H9 (cell line): Measurements from ENCODE around the gene INPP5J. TPM values are rescaled to one million over a fixed set of nuclear protein-coding genes. Genes with fewer than 3 reads are reported as not detected.

Experiments used
- DNase-seq: peaks from one replicate; pipeline ENCODE4 v3.0.0-alpha.2; 2017
- H2AFZ ChIP-seq: one replicate; pipeline ENCODE4 v1.6.1; 2013; ENCODE audit warnings: mild to moderate bottlenecking, low read length, control low read depth, moderate library complexity
- H2AK5ac ChIP-seq: 2 replicates; pipeline ENCODE4 v1.6.1; 2013; ENCODE audit warnings: low read length, control low read depth, mixed read lengths; ENCODE audit not compliant: insufficient read length
- H2BK120ac ChIP-seq: one replicate; pipeline ENCODE4 v1.6.1; 2013; ENCODE audit warnings: low read depth, mild to moderate bottlenecking, low read length, control low read depth, inconsistent platforms; ENCODE audit not compliant: poor library complexity, severe bottlenecking
- H2BK12ac ChIP-seq: 2 replicates; pipeline ENCODE4 v1.6.1; 2013; ENCODE audit warnings: low read length, control low read depth, mixed read lengths, low read depth; ENCODE audit not compliant: insufficient read length
- H2BK15ac ChIP-seq: 2 replicates; pipeline ENCODE4 v1.6.1; 2013; ENCODE audit warnings: low read depth, low read length, control low read depth
- H2BK20ac ChIP-seq: one replicate; pipeline ENCODE4 v1.6.1; 2013; ENCODE audit warnings: low read depth, mild to moderate bottlenecking, low read length, control low read depth, inconsistent platforms; ENCODE audit not compliant: poor library complexity, severe bottlenecking
- H2BK5ac ChIP-seq: 2 replicates; pipeline ENCODE4 v1.6.1; 2013; ENCODE audit warnings: low read length, control low read depth, mixed read lengths; ENCODE audit not compliant: insufficient read length
- H3K14ac ChIP-seq: 2 replicates; pipeline ENCODE4 v1.6.1; 2013; ENCODE audit warnings: low read length, control low read depth; ENCODE audit not compliant: insufficient read depth
- H3K18ac ChIP-seq: 2 replicates; pipeline ENCODE4 v1.6.1; 2013; ENCODE audit warnings: low read depth, mild to moderate bottlenecking, mixed read lengths, low read length, control low read depth; ENCODE audit not compliant: insufficient read length
- H3K23ac ChIP-seq: 2 replicates; pipeline ENCODE4 v1.6.1; 2013; ENCODE audit warnings: low read length, control low read depth, mixed read lengths, low read depth; ENCODE audit not compliant: insufficient read length
- H3K23me2 ChIP-seq: 2 replicates; pipeline ENCODE4 v1.6.1; 2013; ENCODE audit warnings: low read depth, mild to moderate bottlenecking, mixed read lengths, low read length, control low read depth; ENCODE audit not compliant: insufficient read length, poor library complexity, severe bottlenecking
- H3K27ac ChIP-seq: 2 replicates; pipeline ENCODE4 v1.5.1; 2013; ENCODE audit warnings: low read length, control low read depth, mixed read lengths, low read depth; ENCODE audit not compliant: insufficient read length
- H3K27me3 ChIP-seq: 2 replicates; pipeline ENCODE4 v1.6.1; 2013; ENCODE audit warnings: low read length, control low read depth, inconsistent platforms; ENCODE audit not compliant: insufficient read depth
- H3K4ac ChIP-seq: 2 replicates; pipeline ENCODE4 v1.6.1; 2013; ENCODE audit warnings: low read depth, mild to moderate bottlenecking, control low read depth, inconsistent platforms, low read length, moderate library complexity
- H3K4me1 ChIP-seq: 2 replicates; pipeline ENCODE4 v1.6.1; 2013; ENCODE audit warnings: low read length, control low read depth, inconsistent platforms; ENCODE audit not compliant: insufficient read depth
- H3K4me2 ChIP-seq: 2 replicates; pipeline ENCODE4 v1.6.1; 2013; ENCODE audit warnings: low read length, control low read depth, mixed read lengths; ENCODE audit not compliant: insufficient read length, insufficient read depth
- H3K56ac ChIP-seq: 2 replicates; pipeline ENCODE4 v1.6.1; 2013; ENCODE audit warnings: low read depth, mild to moderate bottlenecking, mixed read lengths, low read length, control low read depth; ENCODE audit not compliant: insufficient read length
- H3K79me1 ChIP-seq: 2 replicates; pipeline ENCODE4 v1.6.1; 2013; ENCODE audit warnings: low read depth, mild to moderate bottlenecking, moderate library complexity, low read length, control low read depth, inconsistent platforms; ENCODE audit not compliant: insufficient read depth, poor library complexity, severe bottlenecking
- H3K79me2 ChIP-seq: 2 replicates; pipeline ENCODE4 v1.6.1; 2013; ENCODE audit warnings: low read length, control low read depth, inconsistent platforms; ENCODE audit not compliant: insufficient read depth
- H3K9ac ChIP-seq: 2 replicates; pipeline ENCODE4 v1.6.1; 2013; ENCODE audit warnings: low read length, control low read depth, mixed read lengths; ENCODE audit not compliant: insufficient read length; ENCODE audit errors: extremely low read depth
- H3K9me3 ChIP-seq: one replicate; pipeline ENCODE4 v1.6.1; 2013; ENCODE audit warnings: low read depth, low read length, inconsistent platforms; ENCODE audit not compliant: control insufficient read depth
- H3T11ph ChIP-seq: one replicate; pipeline ENCODE4 v1.6.1; 2013; ENCODE audit warnings: mild to moderate bottlenecking, low read length, control low read depth, inconsistent platforms
- H4K20me1 ChIP-seq: one replicate; pipeline ENCODE4 v1.6.1; 2013; ENCODE audit not compliant: control insufficient read depth, insufficient read length, insufficient read depth
- H4K5ac ChIP-seq: 2 replicates; pipeline ENCODE4 v1.6.1; 2013; ENCODE audit warnings: low read depth, mild to moderate bottlenecking, mixed read lengths, low read length, control low read depth; ENCODE audit not compliant: insufficient read length
- H4K8ac ChIP-seq: replicated peaks from 2 replicates; pipeline ENCODE4 v1.6.1; 2013; ENCODE audit warnings: low read length, control low read depth, mixed read lengths, low read depth; ENCODE audit not compliant: insufficient read length
- H4K91ac ChIP-seq: 2 replicates; pipeline ENCODE4 v1.6.1; 2013; ENCODE audit warnings: low read depth, mild to moderate bottlenecking, moderate library complexity, mixed read lengths, low read length, control low read depth; ENCODE audit not compliant: insufficient read length
- H3K27ac Mint-ChIP-seq, 3 experiments: 2 replicates in 2 of 3; 3 replicates in 1 of 3; pipeline ENCODE4 v1.8.0; 2020 to 2021; ENCODE audit warnings: mixed read lengths in 3 of 3, mild to moderate bottlenecking in 1 of 3, moderate library complexity in 1 of 3
- H3K27me3 Mint-ChIP-seq: 2 replicates; pipeline ENCODE4 v1.8.0; 2021; ENCODE audit warnings: low read depth, mild to moderate bottlenecking, moderate library complexity, mixed read lengths
- H3K36me3 Mint-ChIP-seq, 3 experiments: 2 replicates in 2 of 3; 3 replicates in 1 of 3; pipeline ENCODE4 v1.8.0; 2020 to 2021; ENCODE audit warnings: low read depth in 3 of 3, mixed read lengths in 3 of 3; ENCODE audit not compliant: insufficient read depth in 1 of 3
- H3K4me1 Mint-ChIP-seq, 2 experiments: 2 replicates each; pipeline ENCODE4 v1.8.0; 2020; ENCODE audit warnings: mixed read lengths in 2 of 2
- H3K4me3 Mint-ChIP-seq, 2 experiments: 2 replicates in 1 of 2; 3 replicates in 1 of 2; pipeline ENCODE4 v1.8.0; 2020 to 2021; ENCODE audit warnings: mild to moderate bottlenecking in 2 of 2, mixed read lengths in 2 of 2, moderate library complexity in 1 of 2
- H3K9me3 Mint-ChIP-seq, 2 experiments: 2 replicates in 1 of 2; 3 replicates in 1 of 2; pipeline ENCODE4 v1.8.0; 2020; ENCODE audit warnings: mild to moderate bottlenecking in 2 of 2, mixed read lengths in 2 of 2, moderate library complexity in 1 of 2
- WGBS: extraction: QIAGEN DNeasy Blood & Tissue Kit; methylation state at CpG from one replicate; pipeline ENCODE4 v1.1.7; 2013; ENCODE audit warnings: missing lambda C conversion rate, low lambda C conversion rate, mixed read lengths; ENCODE audit not compliant: insufficient read length; ENCODE audit errors: extremely low coverage; 5-methylcytosine and 5-hydroxymethylcytosine counted together
- total RNA-seq: library from RNA; stranded (reverse); gene quantifications from 2 replicates; pipeline ENCODE4 v1.2.1, GENCODE V29; 2021
- TF ChIP-seq, protein P1 (sequence below): fragments of 200-600 bp; sonication (generic); conservative IDR thresholded peaks from 3 replicates; pipeline ENCODE4 v1.8.0; 2021; ENCODE audit warnings: antibody characterized with exemption, mild to moderate bottlenecking

Gene INPP5J
- total RNA-seq, 1 experiment from 2014 or later = 4.9 TPM

- Mint-ChIP-seq H3K4me3 (peak overlapping the region in 1 of 2 experiments; percentile 28; a peak in 2 of 5 replicates), H3K4me1 (peaks cover 22 to 35% of the 10 kb centered on the region in 2 experiments), H3K27ac (peak overlapping the region in 1 of 3 experiments; percentile 26; a peak in 2 of 7 replicates), H3K27me3 (peaks cover 12% of the 10 kb centered on the region), H3K9me3 (no peaks in the 10 kb centered on the region), H3K36me3 (no peaks in the 10 kb centered on the region)
- H4K5ac ChIP-seq = no peak overlapping the region
- H3K14ac ChIP-seq = no peak overlapping the region
- no peak overlapping the region for H2BK12ac ChIP-seq
- H4K8ac ChIP-seq = no peak overlapping the region
- H3K79me2 ChIP-seq = no peaks in the 10 kb centered on the region
- H3K9ac ChIP-seq = no peak overlapping the region
- no peak overlapping the region for H3K18ac ChIP-seq
- H3K4me2 ChIP-seq = no peak overlapping the region
- H3K23ac ChIP-seq = no peak overlapping the region
- WGBS = no CpG with 5 or more reads among the region's 2 CpGs
- no peaks in the 10 kb centered on the region for H3K9me3 ChIP-seq
- H4K20me1 ChIP-seq = no peaks in the 10 kb centered on the region
- H3K4ac ChIP-seq = no peak overlapping the region
- no peaks in the 10 kb centered on the region for H3K79me1 ChIP-seq
- no peak overlapping the region for H2BK20ac ChIP-seq
- H2BK120ac ChIP-seq = no peak overlapping the region
- peaks cover 5% of the 10 kb centered on the region for H3K4me1 ChIP-seq
- no peak overlapping the region for H4K91ac ChIP-seq
- H2AFZ ChIP-seq = no peak overlapping the region
- no peaks in the 10 kb centered on the region for H3K23me2 ChIP-seq
- TF ChIP-seq, protein P1, sequence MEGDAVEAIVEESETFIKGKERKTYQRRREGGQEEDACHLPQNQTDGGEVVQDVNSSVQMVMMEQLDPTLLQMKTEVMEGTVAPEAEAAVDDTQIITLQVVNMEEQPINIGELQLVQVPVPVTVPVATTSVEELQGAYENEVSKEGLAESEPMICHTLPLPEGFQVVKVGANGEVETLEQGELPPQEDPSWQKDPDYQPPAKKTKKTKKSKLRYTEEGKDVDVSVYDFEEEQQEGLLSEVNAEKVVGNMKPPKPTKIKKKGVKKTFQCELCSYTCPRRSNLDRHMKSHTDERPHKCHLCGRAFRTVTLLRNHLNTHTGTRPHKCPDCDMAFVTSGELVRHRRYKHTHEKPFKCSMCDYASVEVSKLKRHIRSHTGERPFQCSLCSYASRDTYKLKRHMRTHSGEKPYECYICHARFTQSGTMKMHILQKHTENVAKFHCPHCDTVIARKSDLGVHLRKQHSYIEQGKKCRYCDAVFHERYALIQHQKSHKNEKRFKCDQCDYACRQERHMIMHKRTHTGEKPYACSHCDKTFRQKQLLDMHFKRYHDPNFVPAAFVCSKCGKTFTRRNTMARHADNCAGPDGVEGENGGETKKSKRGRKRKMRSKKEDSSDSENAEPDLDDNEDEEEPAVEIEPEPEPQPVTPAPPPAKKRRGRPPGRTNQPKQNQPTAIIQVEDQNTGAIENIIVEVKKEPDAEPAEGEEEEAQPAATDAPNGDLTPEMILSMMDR = no peak
- no peak overlapping the region for H3K27ac ChIP-seq
- no peak for DNase-seq
- H3K56ac ChIP-seq = no peak overlapping the region
- no peak overlapping the region for H2AK5ac ChIP-seq
- H3T11ph ChIP-seq = no peak overlapping the region
- no peak overlapping the region for H2BK15ac ChIP-seq
- no peaks in the 10 kb centered on the region for H3K27me3 ChIP-seq
- no peak overlapping the region for H2BK5ac ChIP-seq
Measured at GRCh38 chr22:31122196-31122531, 602 bp upstream of the INPP5J start.
